ENCODE data around the gene CNFN.

The CNFN gene

GRCh38 chr19:42409477-42409876 lies 19.4 kb upstream of the CNFN start:
- no peak for DNase-seq (ENCODE audit: low read depth)

- no peak for DNase-seq (ENCODE audit: low read depth)
Observed at GRCh38 chr19:42407816-42408175, 17.7 kb upstream of the CNFN start.

GRCh38 chr19:42407085-42407815 lies 17.2 kb upstream of the CNFN start:
- DNase-seq (ENCODE audit: low read depth) = no peak

GRCh38 chr19:42406111-42406510 lies 16.0 kb upstream of the CNFN start:
- no peak for DNase-seq (ENCODE audit: low read depth)

GRCh38 chr19:42403586-42403985 lies 13.5 kb upstream of the CNFN start:
- no peak for DNase-seq (ENCODE audit: low read depth)

- no peak for DNase-seq (ENCODE audit: low read depth)
Observed at GRCh38 chr19:42402376-42403116, 12.4 kb upstream of the CNFN start.

GRCh38 chr19:42401365-42402303 lies 11.5 kb upstream of the CNFN start:
- peak; percentile 62 for DNase-seq (ENCODE audit: low read depth)

GRCh38 chr19:42400404-42400803 lies 10.3 kb upstream of the CNFN start:
- DNase-seq (ENCODE audit: low read depth) = no peak

GRCh38 chr19:42397263-42398166 lies 7.4 kb upstream of the CNFN start:
- DNase-seq (ENCODE audit: low read depth) = no peak

GRCh38 chr19:42396381-42397262 lies 6.5 kb upstream of the CNFN start:
- peak; percentile 88 for DNase-seq (ENCODE audit: low read depth)

- DNase-seq (ENCODE audit: low read depth) = no peak
Observed at GRCh38 chr19:42394751-42395150, 4.7 kb upstream of the CNFN start.

- DNase-seq (ENCODE audit: low read depth) = no peak
Observed at GRCh38 chr19:42392165-42392564, 2.1 kb upstream of the CNFN start.

- DNase-seq (ENCODE audit: low read depth) = no peak
Observed at GRCh38 chr19:42388851-42389489, 1.1 kb downstream of the CNFN start.

- DNase-seq (ENCODE audit: low read depth) = peak; percentile 54
Observed at GRCh38 chr19:42386974-42387707, 3.0 kb downstream of the CNFN start.

- DNase-seq (ENCODE audit: low read depth) = no peak
Observed at GRCh38 chr19:42380155-42380554, 9.9 kb downstream of the CNFN start.

GRCh38 chr19:42378225-42379215 lies 11.6 kb downstream of the CNFN start:
- no peak for DNase-seq (ENCODE audit: low read depth)

- DNase-seq (ENCODE audit: low read depth) = no peak
Observed at GRCh38 chr19:42376177-42376555, 13.9 kb downstream of the CNFN start.
